CD4-positive, alpha-beta memory T cell (primary cell): ENCODE measurements around the gene LRRC55. TPM values are rescaled to one million over a fixed set of nuclear protein-coding genes. Genes with fewer than 3 reads are reported as not detected.

Experiments
- CTCF ChIA-PET: fragments of 350-600 bp; sonication (Branson Sonifier 250); formaldehyde crosslinking; loops from one replicate; lab custom pipeline; 2021; ENCODE audit warnings: inconsistent platforms; ENCODE audit not compliant: partially characterized antibody; lab: Charles Lee
- POLR2A ChIA-PET: fragments of 350-600 bp; sonication (Branson Sonifier 250); formaldehyde crosslinking; loops from one replicate; lab custom pipeline; 2021; ENCODE audit not compliant: partially characterized antibody; lab: Charles Lee
- DNase-seq, 5 donors: peaks; one replicate each; pipeline versions ENCODE4 v3.0.0 to v3.0.0-alpha.2; 2020 to 2022; ENCODE audit warnings: mixed read lengths in 1 of 5
- H3K27ac ChIP-seq: one replicate; pipeline ENCODE4 v1.7.0; 2013; ENCODE audit warnings: low read depth, low read length
- H3K27me3 ChIP-seq: 2 replicates; pipeline ENCODE4 v1.7.0; 2013; ENCODE audit warnings: mild to moderate bottlenecking, low read length, moderate library complexity; ENCODE audit not compliant: insufficient read depth
- H3K36me3 ChIP-seq: 2 replicates; pipeline ENCODE4 v1.7.0; 2013; ENCODE audit warnings: mild to moderate bottlenecking, low read length, moderate library complexity; ENCODE audit not compliant: insufficient read depth
- H3K4me1 ChIP-seq: 2 replicates; pipeline ENCODE4 v1.7.0; 2013; ENCODE audit warnings: mild to moderate bottlenecking, low read length, moderate library complexity; ENCODE audit not compliant: insufficient read depth
- H3K4me3 ChIP-seq, 2 donors: one replicate each; pipeline ENCODE4 v1.7.0; 2013; ENCODE audit warnings: low read length in 2 of 2, mild to moderate bottlenecking in 1 of 2
- H3K9me3 ChIP-seq, 2 donors: one replicate each; pipeline ENCODE4 v1.7.0; 2013; ENCODE audit warnings: low read length in 2 of 2, control low read depth in 1 of 2; ENCODE audit not compliant: control insufficient read depth in 1 of 2
- H3K27ac Mint-ChIP-seq, 7 donors: one replicate each; pipeline ENCODE4 v1.8.0; 2020 to 2021; ENCODE audit warnings: mixed read lengths in 7 of 7, mild to moderate bottlenecking in 6 of 7, inconsistent platforms in 3 of 7, moderate library complexity in 3 of 7
- H3K27me3 Mint-ChIP-seq, 2 donors: one replicate each; pipeline ENCODE4 v1.8.0; 2020 to 2021; ENCODE audit warnings: mixed read lengths in 2 of 2
- H3K36me3 Mint-ChIP-seq, 2 donors: one replicate each; pipeline ENCODE4 v1.8.0; 2020 to 2021; ENCODE audit warnings: mixed read lengths in 2 of 2, inconsistent platforms in 1 of 2, mild to moderate bottlenecking in 1 of 2
- H3K4me1 Mint-ChIP-seq, 4 donors: one replicate each; pipeline ENCODE4 v1.8.0; 2020 to 2021; ENCODE audit warnings: mixed read lengths in 4 of 4, mild to moderate bottlenecking in 1 of 4
- H3K4me3 Mint-ChIP-seq, 8 donors: one replicate each; pipeline ENCODE4 v1.8.0; 2020 to 2021; ENCODE audit warnings: mixed read lengths in 8 of 8, mild to moderate bottlenecking in 7 of 8, moderate library complexity in 6 of 8, inconsistent platforms in 3 of 8
- H3K9me3 Mint-ChIP-seq, 8 donors: one replicate each; pipeline ENCODE4 v1.8.0; 2020 to 2021; ENCODE audit warnings: mixed read lengths in 8 of 8, mild to moderate bottlenecking in 5 of 8, inconsistent platforms in 3 of 8, moderate library complexity in 1 of 8
- intact Hi-C: fragments of 100-400 bp; cut with micrococcal nuclease; formaldehyde crosslinking; loops from one replicate; pipeline ENCODE4 v1.15.1; 2023
- polyA plus RNA-seq, 2 donors: library from polyadenylated mRNA; unstranded; fragments of 300-500 nt; fragmentation: Illumina TruSeq; gene quantifications; one replicate each; pipeline ENCODE4 v1.2.3, GENCODE V29; 2021
- total RNA-seq, 2 experiments: library from RNA; stranded (reverse); gene quantifications; one replicate each; pipeline ENCODE4 v1.2.3, GENCODE V29; 2021

The LRRC55 gene
- total and polyA plus RNA-seq, 4 experiments from 2014 or later = not detected

- no peaks in the 10 kb centered on the region for H3K36me3 ChIP-seq
- H3K27ac ChIP-seq = no peak overlapping the region
- POLR2A ChIA-PET = no interaction called here
- CTCF ChIA-PET = no interaction called here
- Mint-ChIP-seq H3K27ac (no peak overlapping the region), H3K4me3 (no peak overlapping the region), H3K27me3 (peaks cover 17 to 26% of the 10 kb centered on the region in 2 donors), H3K4me1 (peaks cover 0 to 3% (median 0%) of the 10 kb centered on the region in 4 donors), H3K9me3 (peaks cover 0 to 4% (median under 1%) of the 10 kb centered on the region in 8 donors), H3K36me3 (no peaks in the 10 kb centered on the region)
- no peak overlapping the region for H3K4me3 ChIP-seq
- DNase-seq = no peak
- no peaks in the 10 kb centered on the region for H3K4me1 ChIP-seq
- intact Hi-C loops = no loop called here
- peaks cover 5% of the 10 kb centered on the region for H3K27me3 ChIP-seq
- H3K9me3 ChIP-seq = no peaks in the 10 kb centered on the region
Observed at GRCh38 chr11:57180964-57181363, 789 bp upstream of the LRRC55 start.

GRCh38 chr11:57182896-57183295 lies 1.1 kb downstream of the LRRC55 start:
- no peak overlapping the region for H3K27ac Mint-ChIP-seq
- intact Hi-C loops = no loop called here
- Histone ChIP-seq H3K36me3 (no peaks in the 10 kb centered on the region), H3K27ac (no peak overlapping the region), H3K27me3 (peaks cover 5% of the 10 kb centered on the region), H3K4me1 (no peaks in the 10 kb centered on the region), H3K4me3 (no peak overlapping the region), H3K9me3 (no peaks in the 10 kb centered on the region)
- POLR2A ChIA-PET = no interaction called here
- H3K4me1 Mint-ChIP-seq = peaks cover 0 to 3% (median 0%) of the 10 kb centered on the region in 4 donors
- peaks cover 14 to 24% of the 10 kb centered on the region in 2 donors for H3K27me3 Mint-ChIP-seq
- H3K4me3 Mint-ChIP-seq = no peak overlapping the region
- peaks cover 0 to 3% (median 0%) of the 10 kb centered on the region in 8 donors for H3K9me3 Mint-ChIP-seq
- H3K36me3 Mint-ChIP-seq = no peaks in the 10 kb centered on the region
- no peak for DNase-seq
- CTCF ChIA-PET = no interaction called here

- Histone ChIP-seq H3K27ac (no peak overlapping the region), H3K4me3 (no peak overlapping the region), H3K9me3 (no peaks in the 10 kb centered on the region), H3K4me1 (no peaks in the 10 kb centered on the region), H3K36me3 (no peaks in the 10 kb centered on the region), H3K27me3 (no peaks in the 10 kb centered on the region)
- H3K27me3 Mint-ChIP-seq = peaks cover 5 to 12% of the 10 kb centered on the region in 2 donors
- H3K4me3 Mint-ChIP-seq = no peak overlapping the region
- H3K36me3 Mint-ChIP-seq = no peaks in the 10 kb centered on the region
- POLR2A ChIA-PET = no interaction called here
- CTCF ChIA-PET = no interaction called here
- H3K4me1 Mint-ChIP-seq = no peaks in the 10 kb centered on the region
- intact Hi-C loops = no loop called here
- peaks cover 0 to 4% (median under 1%) of the 10 kb centered on the region in 8 donors for H3K9me3 Mint-ChIP-seq
- H3K27ac Mint-ChIP-seq = no peak overlapping the region
- no peak for DNase-seq
Observed at GRCh38 chr11:57190548-57190947, 8.8 kb downstream of the LRRC55 start.

DNA sequence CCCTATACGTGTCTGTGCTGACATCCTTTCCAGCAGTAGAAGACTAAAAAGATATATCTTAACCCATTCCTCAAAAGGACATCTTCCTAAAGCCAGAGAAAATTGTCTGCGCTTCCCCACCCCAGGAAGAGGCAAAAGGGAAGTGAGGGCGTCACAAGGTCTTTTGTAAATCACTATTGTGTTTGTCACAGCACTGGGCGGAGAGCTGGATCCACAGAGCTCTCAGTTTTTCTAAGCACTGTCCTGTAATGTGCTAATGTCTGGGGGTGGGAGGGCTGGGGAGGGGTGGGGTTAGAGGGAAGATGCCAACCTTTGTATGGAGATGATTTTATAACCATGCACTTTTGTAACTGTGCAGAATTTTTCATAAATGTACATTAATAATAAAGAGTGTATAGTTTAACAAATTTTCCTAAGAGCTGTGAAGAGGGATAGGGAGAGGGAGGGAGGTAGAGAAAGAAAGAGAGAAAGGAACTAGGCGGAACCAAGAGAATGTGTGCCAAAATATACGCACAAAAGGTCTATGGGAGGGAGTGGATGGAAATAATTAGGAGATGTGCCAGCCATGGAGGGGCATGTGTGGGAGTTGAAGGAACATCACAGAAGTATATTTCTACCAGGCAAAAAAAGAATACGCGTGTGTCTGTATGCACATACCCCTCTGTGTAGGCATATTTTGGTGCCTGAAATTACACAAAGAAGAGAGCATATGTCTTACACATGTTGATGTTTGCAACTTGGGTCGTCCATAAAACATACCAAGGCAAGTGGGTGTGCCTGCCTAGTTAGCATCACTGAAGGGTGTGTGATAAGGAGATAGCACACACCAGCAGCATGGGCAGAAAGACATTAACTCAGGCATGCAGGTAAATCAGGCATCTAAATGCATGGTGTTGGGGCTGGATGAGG lies 9.8 kb downstream of the LRRC55 start:
- Histone ChIP-seq H3K9me3 (no peaks in the 10 kb centered on the region), H3K36me3 (no peaks in the 10 kb centered on the region), H3K27me3 (no peaks in the 10 kb centered on the region), H3K4me1 (no peaks in the 10 kb centered on the region), H3K4me3 (no peak overlapping the region), H3K27ac (no peak overlapping the region)
- Mint-ChIP-seq H3K27me3 (peaks cover 5 to 14% of the 10 kb centered on the region in 2 donors), H3K4me1 (no peaks in the 10 kb centered on the region), H3K9me3 (peaks cover 0 to 4% (median under 1%) of the 10 kb centered on the region in 8 donors), H3K4me3 (no peak overlapping the region), H3K27ac (no peak overlapping the region), H3K36me3 (no peaks in the 10 kb centered on the region)
- intact Hi-C loops = no loop called here
- ChIA-PET POLR2A (no interaction called here), CTCF (no interaction called here)
- DNase-seq = no peak

DNA sequence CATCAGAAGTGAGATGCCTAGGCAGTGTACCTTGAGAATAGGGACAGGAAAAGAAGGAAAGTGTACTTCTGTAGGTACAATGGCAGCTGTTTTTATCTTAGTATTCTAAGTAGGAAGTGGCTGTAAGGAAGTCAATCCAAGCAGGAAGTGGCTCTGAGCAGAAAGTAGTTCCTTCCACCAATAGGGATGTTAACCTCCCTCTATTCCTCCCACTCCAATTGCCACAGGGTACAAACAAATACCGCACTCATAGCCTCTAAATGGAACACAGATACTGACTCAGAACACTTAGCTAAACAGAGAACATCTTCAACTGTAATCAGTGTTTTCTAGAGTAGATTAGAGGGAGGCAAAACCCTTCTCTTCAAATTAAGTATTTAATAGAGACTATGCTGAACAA lies 10.6 kb downstream of the LRRC55 start:
- POLR2A ChIA-PET = no interaction called here
- Histone ChIP-seq H3K9me3 (no peaks in the 10 kb centered on the region), H3K36me3 (no peaks in the 10 kb centered on the region), H3K4me3 (no peak overlapping the region), H3K27me3 (no peaks in the 10 kb centered on the region), H3K27ac (no peak overlapping the region), H3K4me1 (no peaks in the 10 kb centered on the region)
- intact Hi-C loops = no loop called here
- Mint-ChIP-seq H3K9me3 (peaks cover 0 to 4% (median under 1%) of the 10 kb centered on the region in 8 donors), H3K36me3 (no peaks in the 10 kb centered on the region), H3K27me3 (peaks cover 7 to 14% of the 10 kb centered on the region in 2 donors), H3K4me1 (no peaks in the 10 kb centered on the region), H3K27ac (no peak overlapping the region), H3K4me3 (no peak overlapping the region)
- no peak for DNase-seq
- CTCF ChIA-PET = no interaction called here

GRCh38 chr11:57196596-57196995 lies 14.8 kb downstream of the LRRC55 start:
- no peaks in the 10 kb centered on the region for H3K36me3 ChIP-seq
- H3K9me3 Mint-ChIP-seq = peaks cover 0 to 4% (median 0%) of the 10 kb centered on the region in 8 donors
- no peaks in the 10 kb centered on the region for H3K9me3 ChIP-seq

GRCh38 chr11:57197762-57198161 lies 16.0 kb downstream of the LRRC55 start:
- Mint-ChIP-seq H3K27ac (no peak overlapping the region), H3K4me3 (no peak overlapping the region), H3K9me3 (peaks cover 0 to 4% (median 0%) of the 10 kb centered on the region in 8 donors), H3K27me3 (peaks cover 9 to 10% of the 10 kb centered on the region in 2 donors), H3K36me3 (no peaks in the 10 kb centered on the region), H3K4me1 (peaks cover 0 to 1% (median 0%) of the 10 kb centered on the region in 4 donors)
- DNase-seq = no peak
- no peaks in the 10 kb centered on the region for H3K27me3 ChIP-seq
- H3K36me3 ChIP-seq = no peaks in the 10 kb centered on the region
- POLR2A ChIA-PET = no interaction called here
- no peaks in the 10 kb centered on the region for H3K9me3 ChIP-seq
- no peak overlapping the region for H3K4me3 ChIP-seq
- intact Hi-C loops = no loop called here
- H3K4me1 ChIP-seq = no peaks in the 10 kb centered on the region
- CTCF ChIA-PET = no interaction called here
- no peak overlapping the region for H3K27ac ChIP-seq

More at GRCh38 chr11:57196596-57196995, 14.8 kb downstream of the LRRC55 start:
- intact Hi-C loops = no loop called here
- Mint-ChIP-seq H3K27me3 (peaks cover 9 to 10% of the 10 kb centered on the region in 2 donors), H3K4me1 (peaks cover 0 to 1% (median 0%) of the 10 kb centered on the region in 4 donors), H3K4me3 (no peak overlapping the region), H3K27ac (no peak overlapping the region), H3K36me3 (no peaks in the 10 kb centered on the region)
- no peak overlapping the region for H3K4me3 ChIP-seq
- ChIA-PET CTCF (no interaction called here), POLR2A (no interaction called here)
- H3K27me3 ChIP-seq = no peaks in the 10 kb centered on the region
- H3K4me1 ChIP-seq = no peaks in the 10 kb centered on the region
- H3K27ac ChIP-seq = no peak overlapping the region
- DNase-seq = no peak
